Activated B cell treated with CpG ODN at 0.5 μM for 24 hours (primary cell): Measurements from ENCODE around the gene ANP32A. TPM values are rescaled to one million over a fixed set of nuclear protein-coding genes. Genes with fewer than 3 reads are reported as not detected.

Experiments
- ATAC-seq: fragments of 200-7000 bp; cut with Tn5 transposase; one replicate; pipeline ENCODE4 v1.10.0; 2021; ENCODE audit warnings: low read depth, mild to moderate bottlenecking, moderate library complexity
- CTCF ChIA-PET: fragments of 350-600 bp; sonication (Branson Sonifier 250); formaldehyde crosslinking; loops from one replicate; lab custom pipeline; 2021; ENCODE audit warnings: antibody characterized with exemption; lab: Charles Lee
- POLR2A ChIA-PET: fragments of 350-600 bp; sonication (Branson Sonifier 250); formaldehyde crosslinking; loops from one replicate; lab custom pipeline; 2021; ENCODE audit warnings: antibody characterized with exemption; lab: Charles Lee
- DNase-seq: peaks from one replicate; pipeline ENCODE4 v3.0.0; 2022
- H3K27ac Mint-ChIP-seq: one replicate; pipeline ENCODE4 v1.8.0; 2020; ENCODE audit warnings: mixed read lengths
- H3K27me3 Mint-ChIP-seq: one replicate; pipeline ENCODE4 v1.8.0; 2021; ENCODE audit warnings: mixed read lengths
- H3K36me3 Mint-ChIP-seq: one replicate; pipeline ENCODE4 v1.8.0; 2021; ENCODE audit warnings: low read depth, mixed read lengths
- H3K4me1 Mint-ChIP-seq: one replicate; pipeline ENCODE4 v1.8.0; 2021; ENCODE audit warnings: mixed read lengths
- H3K4me3 Mint-ChIP-seq: one replicate; pipeline ENCODE4 v1.8.0; 2020; ENCODE audit warnings: mild to moderate bottlenecking, mixed read lengths
- H3K9me3 Mint-ChIP-seq: one replicate; pipeline ENCODE4 v1.8.0; 2020; ENCODE audit warnings: mixed read lengths
- intact Hi-C: fragments of 100-400 bp; cut with micrococcal nuclease; formaldehyde crosslinking; loops from one replicate; pipeline ENCODE4 v1.15.1; 2024
- total RNA-seq: library from RNA; stranded (reverse); gene quantifications from 2 replicates; pipeline ENCODE4 v1.2.3, GENCODE V29; 2022
- TF ChIP-seq, protein P1 (sequence below): fragments of 200-600 bp; IDR thresholded peaks from one replicate; pipeline ENCODE4 v1.8.0; 2022; ENCODE audit warnings: antibody characterized with exemption, mild to moderate bottlenecking

ANP32A gene
- total RNA-seq, 1 donor from 2014 or later, result 199 TPM

DNA sequence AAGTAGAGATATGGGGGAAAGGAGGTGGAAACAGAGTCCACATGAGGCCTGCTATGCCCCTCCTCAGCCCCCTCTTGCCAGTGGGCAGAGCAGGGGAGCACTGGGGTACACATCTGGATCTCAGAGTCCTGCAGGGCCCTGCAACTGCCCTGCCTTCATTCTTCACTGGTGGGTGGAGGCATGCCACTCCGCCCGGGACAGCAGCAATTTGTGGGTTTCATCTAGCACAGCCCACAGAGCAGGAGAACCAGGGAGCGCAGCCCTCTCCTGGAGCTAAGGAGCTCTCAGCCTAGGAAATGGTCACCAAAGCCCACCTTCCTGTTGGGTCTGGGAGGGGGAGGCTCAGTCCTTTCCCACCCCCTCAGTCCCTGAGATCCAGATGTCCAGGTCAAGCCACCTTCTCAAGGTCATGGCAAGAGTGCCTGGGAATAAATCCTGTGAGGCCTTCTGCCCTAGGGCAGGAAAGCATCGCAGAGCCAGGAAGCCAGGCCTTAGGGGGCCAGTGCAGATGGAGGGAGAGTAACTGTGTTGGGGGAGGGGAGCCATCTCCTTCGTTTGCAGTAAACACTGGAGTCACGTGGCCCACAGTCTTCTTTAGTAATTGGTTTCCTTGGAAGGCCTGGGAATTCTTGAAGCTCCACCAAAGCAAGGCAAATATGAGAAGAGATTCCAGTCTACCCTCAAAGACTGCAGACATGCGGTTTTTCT lies 31.0 kb downstream of the ANP32A start:
- POLR2A ChIA-PET, result interaction anchor here (1.4 kb wide), 1 partner anchor 24 kb away, joined by 4 read pairs; no protein-coding TSS in a partner anchor
- Mint-ChIP-seq H3K9me3 (no peaks in the 10 kb centered on the region), H3K36me3 (peaks cover 48% of the 10 kb centered on the region), H3K4me1 (peaks cover 70% of the 10 kb centered on the region), H3K27me3 (no peaks in the 10 kb centered on the region), H3K4me3 (no peak overlapping the region), H3K27ac (peak overlapping the region; percentile 94)
- TF ChIP-seq, protein P1, sequence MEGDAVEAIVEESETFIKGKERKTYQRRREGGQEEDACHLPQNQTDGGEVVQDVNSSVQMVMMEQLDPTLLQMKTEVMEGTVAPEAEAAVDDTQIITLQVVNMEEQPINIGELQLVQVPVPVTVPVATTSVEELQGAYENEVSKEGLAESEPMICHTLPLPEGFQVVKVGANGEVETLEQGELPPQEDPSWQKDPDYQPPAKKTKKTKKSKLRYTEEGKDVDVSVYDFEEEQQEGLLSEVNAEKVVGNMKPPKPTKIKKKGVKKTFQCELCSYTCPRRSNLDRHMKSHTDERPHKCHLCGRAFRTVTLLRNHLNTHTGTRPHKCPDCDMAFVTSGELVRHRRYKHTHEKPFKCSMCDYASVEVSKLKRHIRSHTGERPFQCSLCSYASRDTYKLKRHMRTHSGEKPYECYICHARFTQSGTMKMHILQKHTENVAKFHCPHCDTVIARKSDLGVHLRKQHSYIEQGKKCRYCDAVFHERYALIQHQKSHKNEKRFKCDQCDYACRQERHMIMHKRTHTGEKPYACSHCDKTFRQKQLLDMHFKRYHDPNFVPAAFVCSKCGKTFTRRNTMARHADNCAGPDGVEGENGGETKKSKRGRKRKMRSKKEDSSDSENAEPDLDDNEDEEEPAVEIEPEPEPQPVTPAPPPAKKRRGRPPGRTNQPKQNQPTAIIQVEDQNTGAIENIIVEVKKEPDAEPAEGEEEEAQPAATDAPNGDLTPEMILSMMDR, result no peak
- intact Hi-C loops, result loop anchor here (2.0 to 5.0 kb wide), 2 partner anchors 39 to 973 kb away; no protein-coding TSS in a partner anchor
- CTCF ChIA-PET, result interaction anchor here (1.5 kb wide), 1 partner anchor 39 kb away, joined by 4 read pairs; no protein-coding TSS in a partner anchor
- no peak for ATAC-seq
- DNase-seq, result no peak

- TF ChIP-seq, protein P1, result no peak
Measured at GRCh38 chr15:68789091-68789490, 31.6 kb downstream of the ANP32A start.

DNA sequence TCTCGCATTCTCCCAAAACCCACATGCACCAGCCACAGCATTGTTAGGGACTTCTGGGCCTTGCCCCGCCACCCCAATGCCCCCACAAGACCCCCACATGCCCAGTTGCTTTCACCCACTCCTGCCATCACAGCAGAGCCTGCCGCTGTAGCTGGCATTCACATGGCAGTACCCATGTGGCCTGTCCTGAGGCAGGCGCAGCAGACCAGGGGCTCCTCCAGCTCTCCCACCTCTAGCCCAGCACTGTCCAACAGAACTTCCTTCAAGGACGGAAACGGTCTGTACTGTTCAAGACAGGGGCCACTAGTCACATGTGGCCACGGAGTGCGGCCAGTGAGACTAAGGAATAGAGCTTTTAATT lies 32.5 kb downstream of the ANP32A start:
- CTCF ChIA-PET, result interaction anchor here (1.5 to 1.9 kb wide), 2 partner anchors 40 to 88 kb away, joined by 4 read pairs; no protein-coding TSS in a partner anchor
- ATAC-seq, result no peak

More at GRCh38 chr15:68789091-68789490, 31.6 kb downstream of the ANP32A start:
- ChIA-PET POLR2A (interaction anchor here (1.1 to 1.4 kb wide), 2 partner anchors 25 to 30 kb away, joined by 3 to 4 read pairs; no protein-coding TSS in a partner anchor), CTCF (interaction anchor here (1.5 to 1.9 kb wide), 2 partner anchors 40 to 87 kb away, joined by 4 read pairs; no protein-coding TSS in a partner anchor)
- H3K4me1 Mint-ChIP-seq, result peaks cover 64% of the 10 kb centered on the region
- ATAC-seq (no peak), DNase-seq (no peak)
- peak overlapping the region; percentile 46 for H3K27ac Mint-ChIP-seq
- no peaks in the 10 kb centered on the region for H3K27me3 Mint-ChIP-seq
- H3K36me3 Mint-ChIP-seq, result peaks cover 51% of the 10 kb centered on the region
- intact Hi-C loops, result no loop called here
- no peaks in the 10 kb centered on the region for H3K9me3 Mint-ChIP-seq
- H3K4me3 Mint-ChIP-seq, result no peak overlapping the region

DNA sequence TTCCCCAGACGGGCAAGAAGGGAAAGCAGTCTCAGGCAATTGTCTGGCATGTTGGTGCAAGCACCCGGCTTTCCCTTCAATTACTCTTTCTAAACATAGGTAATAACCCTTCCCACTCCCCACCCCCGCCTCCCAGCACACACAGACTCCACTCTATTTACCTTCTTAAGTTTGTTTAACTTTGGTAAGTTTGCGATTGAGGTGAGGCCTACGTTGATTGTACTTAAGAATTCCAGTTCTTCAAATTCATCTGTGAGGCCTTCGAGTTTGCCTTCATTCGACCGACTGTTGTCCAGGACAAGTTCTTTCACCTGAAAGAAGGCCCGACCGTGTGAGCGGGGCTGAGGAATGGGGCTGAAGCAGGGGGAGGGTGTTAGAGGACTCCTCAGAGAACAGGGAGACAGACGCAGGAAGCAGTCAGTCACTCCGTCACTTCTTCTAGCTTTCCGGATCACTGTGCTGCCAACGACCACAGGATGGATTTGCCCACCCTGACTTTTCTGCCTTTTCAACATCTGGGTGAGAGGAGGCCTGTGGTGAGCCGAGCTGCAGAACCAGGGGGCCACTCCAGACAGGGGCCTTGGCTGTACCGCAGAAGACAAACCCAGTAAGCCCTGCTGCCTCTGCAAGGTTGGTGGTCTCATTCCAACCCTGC lies 33.0 kb downstream of the ANP32A start:
- Mint-ChIP-seq H3K9me3 (no peaks in the 10 kb centered on the region), H3K27me3 (no peaks in the 10 kb centered on the region), H3K27ac (peak overlapping the region; percentile 53), H3K36me3 (peaks cover 62% of the 10 kb centered on the region), H3K4me1 (peaks cover 62% of the 10 kb centered on the region), H3K4me3 (no peak overlapping the region)
- POLR2A ChIA-PET, result interaction anchor here (1.0 to 1.1 kb wide), 2 partner anchors 31 to 32 kb away, joined by 3 read pairs; no protein-coding TSS in a partner anchor
- DNase-seq (no peak), ATAC-seq (no peak)
- CTCF ChIA-PET, result interaction anchor here (0.9 to 1.9 kb wide), 2 partner anchors 41 to 88 kb away, joined by 3 to 4 read pairs; no protein-coding TSS in a partner anchor
- TF ChIP-seq, protein P1, result no peak
- intact Hi-C loops, result no loop called here

More for the DNA sequence above, 32.5 kb downstream of the ANP32A start:
- Mint-ChIP-seq H3K9me3 (no peaks in the 10 kb centered on the region), H3K36me3 (peaks cover 59% of the 10 kb centered on the region), H3K27me3 (no peaks in the 10 kb centered on the region), H3K4me1 (peaks cover 62% of the 10 kb centered on the region), H3K4me3 (no peak overlapping the region), H3K27ac (peak overlapping the region; percentile 53)
- no peak for DNase-seq
- TF ChIP-seq, protein P1, result no peak
- POLR2A ChIA-PET, result interaction anchor here (1.1 to 1.4 kb wide), 2 partner anchors 26 to 31 kb away, joined by 3 to 4 read pairs; no protein-coding TSS in a partner anchor
- intact Hi-C loops, result no loop called here
